Testis (tissue), 3 donors: ENCODE data around the gene NUB1. TPM values are rescaled to one million over a fixed set of nuclear protein-coding genes. Genes with fewer than 3 reads are reported as not detected.

ENCODE experiments used
- DNase-seq: peaks from one replicate; pipeline ENCODE4 v3.0.0-alpha.2; 2019
- H3K27ac ChIP-seq, 2 donors: fragments of 200-600 bp; sonication (generic); one replicate each; pipeline ENCODE4 v1.5.1; 2019
- H3K27me3 ChIP-seq: fragments of 200-600 bp; sonication (generic); one replicate; pipeline ENCODE4 v1.5.1; 2019
- H3K36me3 ChIP-seq: fragments of 200-600 bp; sonication (generic); one replicate; pipeline ENCODE4 v1.5.1; 2017; ENCODE audit warnings: low read depth; ENCODE audit errors: missing control alignments
- H3K4me1 ChIP-seq: fragments of 200-600 bp; sonication (generic); one replicate; pipeline ENCODE4 v1.5.1; 2019
- H3K4me3 ChIP-seq, 2 donors: fragments of 200-600 bp; sonication (generic); one replicate each; pipeline ENCODE4 v1.5.1; 2017 to 2019
- H3K9me3 ChIP-seq: fragments of 200-600 bp; sonication (generic); one replicate; pipeline ENCODE4 v1.5.1; 2017
- POLR2A ChIP-seq: fragments of 450-650 bp; IDR thresholded peaks from one replicate; pipeline ENCODE4 v1.6.1; 2017; ENCODE audit warnings: antibody characterized with exemption, mild to moderate bottlenecking, moderate library complexity
- WGBS, 2 donors: methylation state at CpG; one replicate each; pipeline ENCODE4 v1.1.5; 2018; 5-methylcytosine and 5-hydroxymethylcytosine counted together
- intact Hi-C: fragments of 100-400 bp; cut with DNase I; formaldehyde crosslinking; loops from one replicate; pipeline ENCODE4 v1.15.1; 2023; ENCODE audit warnings: low total_unique reads
- polyA plus RNA-seq: library from polyadenylated mRNA; stranded (reverse); fragments of 350-450 nt; fragmentation: Illumina TruSeq; extraction: RNeasy Lipid Tissue Mini Kit (QIAGEN cat#74804); gene quantifications from one replicate; pipeline ENCODE4 v1.2.3, GENCODE V29; 2014; ENCODE audit warnings: low read depth, low replicate concordance; ENCODE audit not compliant: insufficient read depth
- total RNA-seq, 2 donors: library from RNA; depleted of rRNA; stranded (reverse); fragments of >200 nt; gene quantifications; one replicate each; pipeline ENCODE4 v1.2.3, GENCODE V29; 2016
- TF ChIP-seq, protein P1 (sequence below), 3 experiments: fragments of 450-650 bp in 2 of 3; fragments of 200-600 bp in 1 of 3; sonication (generic) in 1 of 3; IDR thresholded peaks; one replicate each; pipeline ENCODE4 v1.5.1; 2016 to 2019; ENCODE audit warnings: antibody characterized with exemption in 3 of 3, mild to moderate bottlenecking in 2 of 3, moderate library complexity in 1 of 3

NUB1 gene
- total and polyA plus RNA-seq, 3 donors from 2014 or later = 57.9 to 140 (median 59.6) TPM

DNA sequence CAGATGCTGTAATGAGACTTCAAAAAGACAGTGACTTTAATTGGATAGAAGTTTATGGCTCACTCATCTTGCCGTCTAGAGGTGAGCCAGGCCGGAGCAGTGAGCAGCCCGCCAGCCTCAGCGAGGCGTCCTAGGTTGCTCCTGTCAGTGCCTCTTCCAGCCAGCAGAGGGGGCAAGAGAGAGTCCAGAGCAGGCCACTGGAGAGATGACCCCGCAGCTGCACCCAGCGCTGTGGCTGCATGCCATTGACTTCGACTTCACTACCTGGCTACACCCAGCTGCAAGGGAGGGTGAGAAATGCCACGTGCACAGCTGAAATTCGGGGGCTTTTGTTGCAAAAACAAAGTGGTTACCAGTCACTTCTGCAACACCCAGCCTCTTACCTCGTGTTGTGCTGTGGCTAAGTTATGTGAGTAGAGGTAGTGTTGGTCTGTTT, 26.5 kb downstream of the NUB1 start:
- Histone ChIP-seq H3K27ac (no peak overlapping the region), H3K4me3 (no peak overlapping the region), H3K9me3 (no peaks in the 10 kb centered on the region), H3K36me3 (no peaks in the 10 kb centered on the region), H3K27me3 (no peaks in the 10 kb centered on the region), H3K4me1 (peaks cover 4% of the 10 kb centered on the region)
- 12 to 22% methylated on average over 10 to 11 of the region's 11 CpGs for WGBS, 2 donors
- no peak for TF ChIP-seq POLR2A
- TF ChIP-seq, protein P1, sequence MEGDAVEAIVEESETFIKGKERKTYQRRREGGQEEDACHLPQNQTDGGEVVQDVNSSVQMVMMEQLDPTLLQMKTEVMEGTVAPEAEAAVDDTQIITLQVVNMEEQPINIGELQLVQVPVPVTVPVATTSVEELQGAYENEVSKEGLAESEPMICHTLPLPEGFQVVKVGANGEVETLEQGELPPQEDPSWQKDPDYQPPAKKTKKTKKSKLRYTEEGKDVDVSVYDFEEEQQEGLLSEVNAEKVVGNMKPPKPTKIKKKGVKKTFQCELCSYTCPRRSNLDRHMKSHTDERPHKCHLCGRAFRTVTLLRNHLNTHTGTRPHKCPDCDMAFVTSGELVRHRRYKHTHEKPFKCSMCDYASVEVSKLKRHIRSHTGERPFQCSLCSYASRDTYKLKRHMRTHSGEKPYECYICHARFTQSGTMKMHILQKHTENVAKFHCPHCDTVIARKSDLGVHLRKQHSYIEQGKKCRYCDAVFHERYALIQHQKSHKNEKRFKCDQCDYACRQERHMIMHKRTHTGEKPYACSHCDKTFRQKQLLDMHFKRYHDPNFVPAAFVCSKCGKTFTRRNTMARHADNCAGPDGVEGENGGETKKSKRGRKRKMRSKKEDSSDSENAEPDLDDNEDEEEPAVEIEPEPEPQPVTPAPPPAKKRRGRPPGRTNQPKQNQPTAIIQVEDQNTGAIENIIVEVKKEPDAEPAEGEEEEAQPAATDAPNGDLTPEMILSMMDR (IDR thresholded peaks at IDR 0.05) = peak; percentile 85 to 91 (median 89)
- intact Hi-C loops = no loop called here
- DNase-seq = peak; percentile 91

DNA sequence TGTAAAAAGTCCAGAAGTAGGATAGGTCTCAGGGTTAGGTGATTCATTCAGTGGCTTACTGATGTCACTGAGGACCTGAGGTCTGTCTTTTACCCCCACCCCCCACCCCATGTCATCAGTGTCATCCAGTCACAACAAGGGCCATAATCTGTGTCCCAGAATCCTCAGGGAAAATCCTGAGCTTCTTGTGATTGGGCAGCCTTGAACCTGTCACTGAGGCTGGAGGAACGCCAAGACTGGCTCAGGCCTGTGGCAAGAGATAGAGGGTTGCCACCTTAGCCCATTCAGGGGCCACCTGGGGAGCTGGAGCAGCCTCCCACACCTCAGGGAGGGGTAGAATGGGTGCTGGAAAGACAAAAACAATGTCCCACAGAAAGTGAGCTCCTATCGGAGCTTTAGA, 29.7 kb downstream of the NUB1 start:
- H3K9me3 ChIP-seq = no peaks in the 10 kb centered on the region
- H3K4me3 ChIP-seq = no peak overlapping the region
- H3K27ac ChIP-seq = no peak overlapping the region
- H3K36me3 ChIP-seq = no peaks in the 10 kb centered on the region
- H3K4me1 ChIP-seq = peaks cover 4% of the 10 kb centered on the region
- no peak for TF ChIP-seq POLR2A
- TF ChIP-seq, protein P1 (IDR thresholded peaks at IDR 0.05) = no peak
- no peak for DNase-seq
- intact Hi-C loops = no loop called here
- no peaks in the 10 kb centered on the region for H3K27me3 ChIP-seq
- WGBS, 2 donors = 81 to 93% methylated on average over 2 of the region's 2 CpGs

DNA sequence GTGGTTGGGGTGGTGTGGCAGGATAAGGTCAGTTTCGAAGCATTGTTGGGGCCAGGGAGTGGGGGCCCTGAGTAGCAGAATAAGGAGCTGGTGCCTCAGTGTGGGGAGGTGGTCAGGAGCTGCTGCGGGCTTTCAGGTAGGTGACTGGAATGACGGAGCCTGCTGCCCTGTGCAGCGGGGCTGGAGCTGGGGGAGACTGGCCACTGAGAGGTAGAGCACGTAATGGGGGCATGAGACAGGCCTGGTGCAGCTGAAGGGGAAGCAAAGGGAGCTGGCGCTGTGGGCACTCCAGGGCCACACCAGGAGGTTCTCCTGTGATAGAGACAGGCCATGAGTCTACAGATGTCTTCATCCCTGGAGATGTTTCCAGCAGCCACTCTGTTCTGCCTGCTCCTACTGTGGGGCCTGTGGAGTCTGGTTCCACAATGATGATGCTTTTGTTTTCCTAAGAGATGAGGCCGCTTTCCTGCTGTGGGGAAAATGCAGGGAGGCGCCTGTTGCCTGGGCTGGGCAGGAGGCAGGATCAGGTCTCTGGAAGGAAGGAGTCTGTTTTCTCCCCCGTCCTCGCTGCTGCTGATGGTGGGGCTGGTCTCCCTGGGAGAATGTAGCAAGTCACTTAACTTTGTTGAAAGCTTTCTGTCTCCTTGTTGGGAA, 31.1 kb downstream of the NUB1 start:
- TF ChIP-seq POLR2A = no peak
- TF ChIP-seq, protein P1 (IDR thresholded peaks at IDR 0.05) = no peak
- intact Hi-C loops = no loop called here
- Histone ChIP-seq H3K27ac (no peak overlapping the region), H3K4me3 (no peak overlapping the region), H3K27me3 (no peaks in the 10 kb centered on the region), H3K9me3 (no peaks in the 10 kb centered on the region), H3K4me1 (no peaks in the 10 kb centered on the region), H3K36me3 (no peaks in the 10 kb centered on the region)
- 93% methylated on average over 10 of the region's 10 CpGs for WGBS, 2 donors
- no peak for DNase-seq

DNA sequence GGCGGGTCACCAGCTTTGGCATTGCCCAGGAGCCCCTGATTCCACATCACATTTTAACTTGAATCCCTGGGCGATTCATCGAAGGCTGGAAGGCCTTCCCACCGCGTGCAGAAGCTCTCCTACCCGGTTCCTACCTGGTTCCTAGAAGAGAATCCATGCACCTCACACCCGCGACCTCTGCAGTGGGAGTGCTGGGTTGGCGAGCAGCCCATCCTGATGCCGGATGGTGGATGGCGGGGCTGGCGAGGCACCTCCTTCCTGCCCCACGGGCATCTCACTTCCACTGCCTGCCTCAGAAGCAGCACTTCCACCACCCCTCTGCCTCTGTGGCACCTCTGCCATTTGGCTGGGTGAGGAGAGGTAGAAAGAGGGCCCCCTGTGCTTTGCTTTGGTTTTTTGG, 32.0 kb downstream of the NUB1 start:
- Histone ChIP-seq H3K4me1 (no peaks in the 10 kb centered on the region), H3K4me3 (no peak overlapping the region), H3K27ac (no peak overlapping the region), H3K27me3 (no peaks in the 10 kb centered on the region), H3K36me3 (no peaks in the 10 kb centered on the region), H3K9me3 (no peaks in the 10 kb centered on the region)
- 77 to 78% methylated on average over 7 to 13 of the region's 13 CpGs for WGBS, 2 donors
- TF ChIP-seq POLR2A = no peak
- TF ChIP-seq, protein P1 (IDR thresholded peaks at IDR 0.05) = no peak
- no peak for DNase-seq
- intact Hi-C loops = no loop called here

DNA sequence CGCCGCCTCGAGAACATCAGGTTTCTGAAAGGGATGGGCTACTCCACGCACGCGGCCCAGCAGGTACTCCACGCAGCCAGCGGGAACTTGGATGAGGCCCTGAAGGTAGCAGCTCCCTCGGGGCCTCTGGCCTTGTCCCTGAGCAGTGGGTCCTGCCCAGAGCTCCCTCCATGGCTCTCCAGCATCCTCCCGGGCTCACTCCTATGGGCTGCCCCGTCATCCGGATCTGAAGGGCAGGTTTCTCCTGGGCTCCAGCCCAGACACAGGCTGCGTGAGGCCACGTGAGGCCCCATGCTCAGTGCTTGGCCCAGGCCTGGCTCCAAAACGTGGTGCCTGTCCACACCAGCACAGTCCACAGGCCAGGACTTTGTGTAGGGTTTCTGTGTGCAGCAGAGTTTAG, 32.5 kb downstream of the NUB1 start:
- Histone ChIP-seq H3K4me1 (no peaks in the 10 kb centered on the region), H3K27ac (no peak overlapping the region), H3K27me3 (no peaks in the 10 kb centered on the region), H3K9me3 (no peaks in the 10 kb centered on the region), H3K4me3 (no peak overlapping the region), H3K36me3 (no peaks in the 10 kb centered on the region)
- DNase-seq = no peak
- no peak for TF ChIP-seq POLR2A
- TF ChIP-seq, protein P1 (IDR thresholded peaks at IDR 0.05) = no peak
- intact Hi-C loops = no loop called here
- 89 to 90% methylated on average over 13 to 15 of the region's 15 CpGs for WGBS, 2 donors
